OCI-LY7 (cell line): ENCODE data around the gene C2. TPM values are rescaled to one million over a fixed set of nuclear protein-coding genes. Genes with fewer than 3 reads are reported as not detected.

Experiments used
- BruUV-seq: library from RNA; stranded (reverse); fragments of 400-500 nt; replicated peaks from 2 replicates; lab custom pipeline; 2021; lab: Mats Ljungman, UMichigan
- CTCF ChIA-PET: fragments of 300-600 bp; sonication (Branson Sonifier 250); formaldehyde crosslinking; loops from one replicate; lab custom pipeline; 2022; ENCODE audit warnings: antibody characterized with exemption; ENCODE audit not compliant: unreplicated experiment; lab: Charles Lee
- POLR2A ChIA-PET: fragments of 300-600 bp; sonication (Branson Sonifier 250); formaldehyde crosslinking; loops from one replicate; lab custom pipeline; 2022; ENCODE audit warnings: antibody characterized with exemption; lab: Charles Lee
- DNase-seq: peaks from one replicate; pipeline ENCODE4 v3.0.0-alpha.2; 2015; ENCODE audit warnings: low spot score
- H2AFZ ChIP-seq: fragments of 200-600 bp; sonication (generic), shearing (Covaris generic); 2 replicates; pipeline ENCODE4 v1.6.1; 2014; ENCODE audit warnings: mild to moderate bottlenecking, antibody characterized with exemption, low read length, moderate library complexity
- H3K27ac ChIP-seq: fragments of 200-600 bp; sonication (generic); 2 replicates; pipeline ENCODE4 v1.5.1; 2014; ENCODE audit warnings: mixed run types, low read depth, mild to moderate bottlenecking, moderate library complexity, low read length, inconsistent platforms; ENCODE audit not compliant: poor library complexity, severe bottlenecking
- H3K36me3 ChIP-seq: fragments of 200-600 bp; sonication (generic); 2 replicates; pipeline ENCODE4 v1.6.1; 2014; ENCODE audit warnings: mild to moderate bottlenecking, antibody characterized with exemption, low read length, moderate library complexity, mixed read lengths; ENCODE audit not compliant: insufficient read depth
- H3K4me1 ChIP-seq: fragments of 200-600 bp; sonication (generic); 2 replicates; pipeline ENCODE4 v1.5.1; 2014; ENCODE audit warnings: mild to moderate bottlenecking, low read length; ENCODE audit not compliant: insufficient read depth, poor library complexity, severe bottlenecking
- H3K4me2 ChIP-seq: fragments of 200-600 bp; sonication (generic); 2 replicates; pipeline ENCODE4 v1.6.1; 2014; ENCODE audit warnings: mild to moderate bottlenecking, low read length
- H3K4me3 ChIP-seq: fragments of 200-600 bp; sonication (generic); 2 replicates; pipeline ENCODE4 v1.5.1; 2014; ENCODE audit warnings: mild to moderate bottlenecking, low read depth, low read length; ENCODE audit not compliant: poor library complexity, severe bottlenecking
- H3K79me2 ChIP-seq: fragments of 200-600 bp; sonication (generic); 2 replicates; pipeline ENCODE4 v1.6.1; 2016; ENCODE audit warnings: low read depth, mild to moderate bottlenecking, low read length, moderate library complexity, mixed read lengths; ENCODE audit not compliant: insufficient read depth
- H3K9me2 ChIP-seq: fragments of 200-600 bp; sonication (generic); 2 replicates; pipeline ENCODE4 v1.6.1; 2016; ENCODE audit warnings: mild to moderate bottlenecking, low read length, mixed read lengths; ENCODE audit not compliant: insufficient read depth
- H3K9me3 ChIP-seq: fragments of 200-600 bp; sonication (generic); 2 replicates; pipeline ENCODE4 v1.6.1; 2014; ENCODE audit warnings: mild to moderate bottlenecking, mixed run types, low read length, mixed read lengths
- H4K20me1 ChIP-seq: fragments of 200-600 bp; sonication (generic); 2 replicates; pipeline ENCODE4 v1.6.1; 2014; ENCODE audit warnings: mild to moderate bottlenecking, antibody characterized with exemption, low read length, moderate library complexity, mixed read lengths; ENCODE audit not compliant: insufficient read depth
- EZH2phosphoT487 ChIP-seq: fragments of 200-600 bp; sonication (generic); IDR thresholded peaks from 2 replicates; pipeline ENCODE4 v1.6.1; 2018; ENCODE audit warnings: low read depth, borderline replicate concordance, mild to moderate bottlenecking, mixed run types, antibody characterized with exemption, low read length, moderate library complexity, mixed read lengths
- intact Hi-C: fragments of 100-400 bp; cut with micrococcal nuclease; formaldehyde crosslinking; loops from one replicate; pipeline ENCODE4 v1.10.0; 2022; ENCODE audit not compliant: unreplicated experiment
- total RNA-seq, 2 experiments: library from RNA; depleted of rRNA in 1 of 2; stranded (reverse); fragments of >200 nt in 1 of 2; shearing (Covaris generic) in 1 of 2; gene quantifications; 2 replicates each; pipeline ENCODE4 v1.2.3, GENCODE V29; 2014 to 2022
- TF ChIP-seq, protein P1 (sequence below): fragments of 200-600 bp; sonication (generic); conservative IDR thresholded peaks from 2 replicates; pipeline ENCODE4 v1.5.1; 2014; ENCODE audit warnings: mild to moderate bottlenecking, antibody characterized with exemption, low read length, moderate library complexity, mixed read lengths

Gene C2
- total RNA-seq, 2 experiments from 2014 or later, result 3.4 to 4.4 TPM

DNA sequence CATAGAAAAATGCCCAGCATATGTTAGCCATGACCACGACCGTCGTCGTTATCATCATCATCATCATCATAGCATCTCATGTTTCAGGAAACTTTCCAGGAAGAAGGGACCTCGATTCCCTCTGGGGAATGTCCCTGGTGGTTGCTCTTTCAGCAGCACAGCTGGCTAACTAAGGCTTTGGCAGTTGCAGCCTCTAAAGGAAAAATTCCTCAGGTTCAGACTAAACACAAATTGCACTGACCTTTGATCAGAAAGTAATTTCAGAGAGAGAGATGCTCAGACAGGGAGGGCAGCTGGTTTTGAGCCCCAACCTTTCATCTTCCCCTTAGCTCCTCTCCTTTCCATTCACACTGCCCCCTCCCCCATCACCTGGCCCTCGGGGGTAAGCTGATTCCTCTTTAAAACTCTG, 12.7 kb downstream of the C2 start:
- Histone ChIP-seq H3K9me3 (no peaks in the 10 kb centered on the region), H3K4me2 (no peak overlapping the region), H3K4me1 (no peaks in the 10 kb centered on the region), H3K79me2 (no peaks in the 10 kb centered on the region), H3K27ac (no peak overlapping the region), H4K20me1 (no peaks in the 10 kb centered on the region), H3K9me2 (no peaks in the 10 kb centered on the region), H3K4me3 (no peak overlapping the region), H2AFZ (no peak overlapping the region), H3K36me3 (no peaks in the 10 kb centered on the region)
- ChIA-PET POLR2A (interaction anchor here (0.6 kb wide), 1 partner anchor 443 kb away, joined by 3 read pairs; the partner anchor contains the start of gene MICB), CTCF (interaction anchor here (0.5 kb wide), 1 partner anchor 742 kb away, joined by 4 read pairs; no protein-coding TSS in a partner anchor)
- intact Hi-C loops, result no loop called here
- TF ChIP-seq, protein P1, sequence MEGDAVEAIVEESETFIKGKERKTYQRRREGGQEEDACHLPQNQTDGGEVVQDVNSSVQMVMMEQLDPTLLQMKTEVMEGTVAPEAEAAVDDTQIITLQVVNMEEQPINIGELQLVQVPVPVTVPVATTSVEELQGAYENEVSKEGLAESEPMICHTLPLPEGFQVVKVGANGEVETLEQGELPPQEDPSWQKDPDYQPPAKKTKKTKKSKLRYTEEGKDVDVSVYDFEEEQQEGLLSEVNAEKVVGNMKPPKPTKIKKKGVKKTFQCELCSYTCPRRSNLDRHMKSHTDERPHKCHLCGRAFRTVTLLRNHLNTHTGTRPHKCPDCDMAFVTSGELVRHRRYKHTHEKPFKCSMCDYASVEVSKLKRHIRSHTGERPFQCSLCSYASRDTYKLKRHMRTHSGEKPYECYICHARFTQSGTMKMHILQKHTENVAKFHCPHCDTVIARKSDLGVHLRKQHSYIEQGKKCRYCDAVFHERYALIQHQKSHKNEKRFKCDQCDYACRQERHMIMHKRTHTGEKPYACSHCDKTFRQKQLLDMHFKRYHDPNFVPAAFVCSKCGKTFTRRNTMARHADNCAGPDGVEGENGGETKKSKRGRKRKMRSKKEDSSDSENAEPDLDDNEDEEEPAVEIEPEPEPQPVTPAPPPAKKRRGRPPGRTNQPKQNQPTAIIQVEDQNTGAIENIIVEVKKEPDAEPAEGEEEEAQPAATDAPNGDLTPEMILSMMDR, result no peak
- DNase-seq, result no peak
- BruUV-seq, result no TSS peak

DNA sequence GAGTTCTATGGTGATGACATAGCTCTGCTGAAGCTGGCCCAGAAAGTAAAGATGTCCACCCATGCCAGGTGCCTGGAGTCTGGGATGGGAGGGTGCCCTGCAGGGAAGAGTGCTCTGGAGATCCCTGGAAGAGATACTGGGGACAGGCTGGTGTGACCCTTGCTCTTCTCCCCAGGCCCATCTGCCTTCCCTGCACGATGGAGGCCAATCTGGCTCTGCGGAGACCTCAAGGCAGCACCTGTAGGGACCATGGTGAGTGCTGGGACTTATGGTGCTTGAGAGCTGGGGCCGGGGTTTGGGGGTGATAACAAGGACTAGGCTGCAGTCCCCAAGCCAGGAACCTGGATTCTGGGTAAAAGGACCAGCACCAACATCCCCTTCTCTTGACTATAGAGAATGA, 16.2 kb downstream of the C2 start:
- no peak for DNase-seq
- Histone ChIP-seq H4K20me1 (no peaks in the 10 kb centered on the region), H3K9me2 (no peaks in the 10 kb centered on the region), H3K27ac (no peak overlapping the region), H3K4me2 (no peak overlapping the region), H3K4me1 (no peaks in the 10 kb centered on the region), H3K79me2 (no peaks in the 10 kb centered on the region), H3K4me3 (no peak overlapping the region), H3K9me3 (no peaks in the 10 kb centered on the region), H2AFZ (no peak overlapping the region), H3K36me3 (no peaks in the 10 kb centered on the region)
- TF ChIP-seq, protein P1, result no peak
- no peak for TF ChIP-seq EZH2phosphoT487
- ChIA-PET CTCF (no interaction called here), POLR2A (interaction anchor here (0.6 kb wide), 1 partner anchor 1701 kb away, joined by 3 read pairs; no protein-coding TSS in a partner anchor)
- intact Hi-C loops, result no loop called here
- BruUV-seq, result no TSS peak

DNA sequence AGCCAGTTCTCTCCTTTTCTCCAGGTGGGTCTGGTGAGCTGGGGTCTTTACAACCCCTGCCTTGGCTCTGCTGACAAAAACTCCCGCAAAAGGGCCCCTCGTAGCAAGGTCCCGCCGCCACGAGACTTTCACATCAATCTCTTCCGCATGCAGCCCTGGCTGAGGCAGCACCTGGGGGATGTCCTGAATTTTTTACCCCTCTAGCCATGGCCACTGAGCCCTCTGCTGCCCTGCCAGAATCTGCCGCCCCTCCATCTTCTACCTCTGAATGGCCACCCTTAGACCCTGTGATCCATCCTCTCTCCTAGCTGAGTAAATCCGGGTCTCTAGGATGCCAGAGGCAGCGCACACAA, 17.6 kb downstream of the C2 start:
- no peaks in the 10 kb centered on the region for H3K9me2 ChIP-seq
- H3K79me2 ChIP-seq, result no peaks in the 10 kb centered on the region
- H3K4me3 ChIP-seq, result no peak overlapping the region
- H3K27ac ChIP-seq, result no peak overlapping the region
- no TSS peak for BruUV-seq
- H3K4me2 ChIP-seq, result no peak overlapping the region
- DNase-seq, result no peak
- H3K36me3 ChIP-seq, result no peaks in the 10 kb centered on the region
- POLR2A ChIA-PET, result no interaction called here
- intact Hi-C loops, result no loop called here
- no peak overlapping the region for H2AFZ ChIP-seq
- H4K20me1 ChIP-seq, result no peaks in the 10 kb centered on the region
- no peaks in the 10 kb centered on the region for H3K9me3 ChIP-seq
- CTCF ChIA-PET, result no interaction called here
- no peaks in the 10 kb centered on the region for H3K4me1 ChIP-seq
- TF ChIP-seq, protein P1, result no peak
- no peak for TF ChIP-seq EZH2phosphoT487
